ENCODE measurements around the gene NR5A2. TPM values are rescaled to one million over a fixed set of nuclear protein-coding genes. Genes with fewer than 3 reads are reported as not detected.

The NR5A2 gene
- polyA plus RNA-seq, 1 donor (not counting 4 experiments of a cell fraction or from before 2014, with no cell fraction given): 0.05 TPM

DNA sequence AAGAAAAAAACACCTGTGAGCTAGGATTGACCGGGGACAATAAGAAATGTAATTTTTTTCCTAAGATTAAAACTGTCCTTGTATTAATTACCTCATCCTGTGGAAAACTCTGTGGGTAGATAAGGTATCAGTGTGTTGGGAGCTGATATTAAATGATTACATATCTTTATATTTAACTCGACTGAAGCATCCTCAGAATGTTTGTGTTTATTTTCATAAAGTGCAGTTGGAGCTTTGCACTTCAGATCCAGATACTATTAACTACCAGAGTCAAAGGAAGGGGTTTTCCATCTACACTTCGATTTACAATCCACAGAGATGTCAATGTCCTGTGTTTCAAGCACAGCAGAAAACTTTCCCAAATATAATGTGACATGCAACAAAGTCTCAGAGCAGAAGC, 164.5 kb downstream of the NR5A2 start:
- no peaks in the 10 kb centered on the region for H4K20me1 ChIP-seq (ENCODE audit: control insufficient read depth, extremely low read depth, insufficient read depth, low read length)
- H3K27me3 ChIP-seq (ENCODE audit: control insufficient read depth, extremely low read depth, insufficient read depth, low read length): no peaks in the 10 kb centered on the region
- no peak for DNase-seq (ENCODE audit: low read depth, low spot score)
- no peak overlapping the region for H3K4me2 ChIP-seq (ENCODE audit: control insufficient read depth, extremely low read depth, insufficient read depth, low read depth, low read length)
- H3K4me1 ChIP-seq (ENCODE audit: control insufficient read depth, extremely low read depth, insufficient read depth, low read length): peaks cover 5% of the 10 kb centered on the region
- H3K79me2 ChIP-seq (ENCODE audit: control insufficient read depth, insufficient read depth, low read length): no peaks in the 10 kb centered on the region
- H2AFZ ChIP-seq (ENCODE audit: control insufficient read depth, low read length): no peak overlapping the region
- TF ChIP-seq, protein P1, sequence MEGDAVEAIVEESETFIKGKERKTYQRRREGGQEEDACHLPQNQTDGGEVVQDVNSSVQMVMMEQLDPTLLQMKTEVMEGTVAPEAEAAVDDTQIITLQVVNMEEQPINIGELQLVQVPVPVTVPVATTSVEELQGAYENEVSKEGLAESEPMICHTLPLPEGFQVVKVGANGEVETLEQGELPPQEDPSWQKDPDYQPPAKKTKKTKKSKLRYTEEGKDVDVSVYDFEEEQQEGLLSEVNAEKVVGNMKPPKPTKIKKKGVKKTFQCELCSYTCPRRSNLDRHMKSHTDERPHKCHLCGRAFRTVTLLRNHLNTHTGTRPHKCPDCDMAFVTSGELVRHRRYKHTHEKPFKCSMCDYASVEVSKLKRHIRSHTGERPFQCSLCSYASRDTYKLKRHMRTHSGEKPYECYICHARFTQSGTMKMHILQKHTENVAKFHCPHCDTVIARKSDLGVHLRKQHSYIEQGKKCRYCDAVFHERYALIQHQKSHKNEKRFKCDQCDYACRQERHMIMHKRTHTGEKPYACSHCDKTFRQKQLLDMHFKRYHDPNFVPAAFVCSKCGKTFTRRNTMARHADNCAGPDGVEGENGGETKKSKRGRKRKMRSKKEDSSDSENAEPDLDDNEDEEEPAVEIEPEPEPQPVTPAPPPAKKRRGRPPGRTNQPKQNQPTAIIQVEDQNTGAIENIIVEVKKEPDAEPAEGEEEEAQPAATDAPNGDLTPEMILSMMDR (optimal IDR thresholded peaks at IDR 0.05 in 1 of 3, IDR thresholded peaks at IDR 0.05 in 1 of 3, conservative IDR thresholded peaks at IDR 0.05 in 1 of 3; ENCODE audit: extremely low read depth in 1 of 3, insufficient read depth in 2 of 3, low read length in 3 of 3): no peak
- TF ChIP-seq EZH2 (IDR thresholded peaks at IDR 0.05; ENCODE audit: low read length): no peak
- H3K36me3 ChIP-seq (ENCODE audit: control insufficient read depth in 2 of 2, extremely low read depth in 1 of 2, insufficient read depth in 2 of 2, low read length in 2 of 2): no peaks in the 10 kb centered on the region
- FAIRE-seq: no peak
- no peak overlapping the region for H3K4me3 ChIP-seq (ENCODE audit: control insufficient read depth in 2 of 3, extremely low read depth in 1 of 3, insufficient read depth in 2 of 3, low read depth in 1 of 3, low read length in 3 of 3)
- H3K9me1 ChIP-seq (ENCODE audit: control insufficient read depth, extremely low read depth, insufficient read depth, low read length): no peaks in the 10 kb centered on the region
- H3K9me3 ChIP-seq (ENCODE audit: control insufficient read depth, low read depth, low read length): no peaks in the 10 kb centered on the region
- no peak overlapping the region for H3K9ac ChIP-seq (ENCODE audit: control insufficient read depth, extremely low read depth, insufficient read depth, low read length)
- no peak overlapping the region for H3K27ac ChIP-seq (ENCODE audit: control insufficient read depth, insufficient read depth, low read length)
- dilution Hi-C loops (cut with MboI; ENCODE audit: extremely low pct_ligation_motif_present, low sequenced_read_pairs): no loop called here

DNA sequence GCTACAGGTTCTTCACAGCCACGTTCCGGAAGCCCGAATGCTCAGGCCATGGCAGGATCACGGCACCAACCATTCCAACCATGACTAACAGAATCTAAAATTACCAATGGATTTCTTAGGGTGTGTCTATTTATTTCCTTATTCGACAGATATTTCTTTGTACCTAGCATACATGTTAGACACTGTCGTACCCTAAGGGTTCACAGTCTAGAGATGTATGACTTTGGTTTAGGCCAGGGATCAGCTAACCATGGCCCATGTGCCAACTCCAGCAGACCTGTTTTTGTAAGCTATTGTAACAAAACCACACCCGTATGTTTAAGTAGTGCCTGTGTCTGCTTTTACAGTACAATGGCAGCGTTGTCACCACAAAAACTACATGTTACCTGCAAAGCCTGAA, 167.0 kb downstream of the NR5A2 start:
- no peak for TF ChIP-seq EZH2 (IDR thresholded peaks at IDR 0.05; ENCODE audit: low read length)
- TF ChIP-seq, protein P1 (optimal IDR thresholded peaks at IDR 0.05 in 1 of 3, IDR thresholded peaks at IDR 0.05 in 1 of 3, conservative IDR thresholded peaks at IDR 0.05 in 1 of 3; ENCODE audit: extremely low read depth in 1 of 3, insufficient read depth in 2 of 3, low read length in 3 of 3): no peak
- no peaks in the 10 kb centered on the region for H4K20me1 ChIP-seq (ENCODE audit: control insufficient read depth, extremely low read depth, insufficient read depth, low read length)
- H3K27me3 ChIP-seq (ENCODE audit: control insufficient read depth, extremely low read depth, insufficient read depth, low read length): peaks cover 2% of the 10 kb centered on the region
- H3K9me3 ChIP-seq (ENCODE audit: control insufficient read depth, low read depth, low read length): no peaks in the 10 kb centered on the region
- no peak overlapping the region for H3K9ac ChIP-seq (ENCODE audit: control insufficient read depth, extremely low read depth, insufficient read depth, low read length)
- DNase-seq (ENCODE audit: low read depth, low spot score): no peak
- dilution Hi-C loops (cut with MboI; ENCODE audit: extremely low pct_ligation_motif_present, low sequenced_read_pairs): no loop called here
- H3K4me1 ChIP-seq (ENCODE audit: control insufficient read depth, extremely low read depth, insufficient read depth, low read length): peaks cover 5% of the 10 kb centered on the region
- H3K4me3 ChIP-seq (ENCODE audit: control insufficient read depth in 2 of 3, extremely low read depth in 1 of 3, insufficient read depth in 2 of 3, low read depth in 1 of 3, low read length in 3 of 3): no peak overlapping the region
- H3K79me2 ChIP-seq (ENCODE audit: control insufficient read depth, insufficient read depth, low read length): no peaks in the 10 kb centered on the region
- H3K4me2 ChIP-seq (ENCODE audit: control insufficient read depth, extremely low read depth, insufficient read depth, low read depth, low read length): no peak overlapping the region
- no peaks in the 10 kb centered on the region for H3K9me1 ChIP-seq (ENCODE audit: control insufficient read depth, extremely low read depth, insufficient read depth, low read length)
- no peak overlapping the region for H3K27ac ChIP-seq (ENCODE audit: control insufficient read depth, insufficient read depth, low read length)
- no peak for FAIRE-seq
- H3K36me3 ChIP-seq (ENCODE audit: control insufficient read depth in 2 of 2, extremely low read depth in 1 of 2, insufficient read depth in 2 of 2, low read length in 2 of 2): no peaks in the 10 kb centered on the region
- H2AFZ ChIP-seq (ENCODE audit: control insufficient read depth, low read length): no peak overlapping the region

Data from keratinocyte (primary cell).